HUES48 (cell line): ENCODE results near the gene WDR87.
"Not testable (repeated sequence)": the region's sequence is repeated elsewhere in the genome, so short reads cannot be mapped to it uniquely, and the experiment has no call there.

Experiments
- H3K27ac ChIP-seq: one replicate; pipeline ENCODE4 v1.7.0; 2013; ENCODE audit warnings: low read depth, low read length, inconsistent platforms
- H3K27me3 ChIP-seq: 2 replicates; pipeline ENCODE4 v1.6.1; 2013; ENCODE audit warnings: mild to moderate bottlenecking, low read length; ENCODE audit not compliant: control insufficient read depth, insufficient read depth
- H3K36me3 ChIP-seq: 2 replicates; pipeline ENCODE4 v1.6.1; 2013; ENCODE audit warnings: low read length; ENCODE audit not compliant: control insufficient read depth, insufficient read depth
- H3K4me1 ChIP-seq: 2 replicates; pipeline ENCODE4 v1.6.1; 2013; ENCODE audit warnings: mild to moderate bottlenecking, low read length; ENCODE audit not compliant: control insufficient read depth, insufficient read depth
- H3K4me3 ChIP-seq: 2 replicates; pipeline ENCODE4 v1.5.1; 2013; ENCODE audit warnings: mild to moderate bottlenecking, low read depth, low read length
- H3K9ac ChIP-seq: 2 replicates; pipeline ENCODE4 v1.6.1; 2013; ENCODE audit warnings: mild to moderate bottlenecking, low read depth, low read length, moderate library complexity
- H3K9me3 ChIP-seq: 2 replicates; pipeline ENCODE4 v1.6.1; 2013; ENCODE audit warnings: low read length; ENCODE audit not compliant: control insufficient read depth, insufficient read depth

WDR87 gene

GRCh38 chr19:37930416-37930815, 24.0 kb upstream of the WDR87 start:
- Histone ChIP-seq H3K9ac (no peak overlapping the region), H3K4me3 (no peak overlapping the region), H3K27ac (no peak overlapping the region), H3K27me3 (no peaks in the 10 kb centered on the region), H3K4me1 (peaks cover 55% of the 10 kb centered on the region), H3K9me3 (peaks cover 3% of the 10 kb centered on the region), H3K36me3 (no peaks in the 10 kb centered on the region)

- H3K4me3 ChIP-seq = peak overlapping the region; percentile 30; the same call in 1 of the 2 replicates
- peak overlapping the region; percentile 0 for H3K27ac ChIP-seq
- H3K36me3 ChIP-seq = no peaks in the 10 kb centered on the region
- no peaks in the 10 kb centered on the region for H3K27me3 ChIP-seq
- H3K9ac ChIP-seq = no peak overlapping the region
- H3K4me1 ChIP-seq = peaks cover 55% of the 10 kb centered on the region
- no peaks in the 10 kb centered on the region for H3K9me3 ChIP-seq
These were observed 23.0 kb upstream of the WDR87 start for GRCh38 chr19:37929355-37929923.

GRCh38 chr19:37928527-37929286, 22.3 kb upstream of the WDR87 start:
- Histone ChIP-seq H3K27me3 (no peaks in the 10 kb centered on the region), H3K9me3 (no peaks in the 10 kb centered on the region), H3K9ac (no peak overlapping the region), H3K4me3 (no peak overlapping the region), H3K27ac (peak overlapping the region; percentile 2), H3K36me3 (no peaks in the 10 kb centered on the region), H3K4me1 (peaks cover 48% of the 10 kb centered on the region)

GRCh38 chr19:37926711-37927110, 20.3 kb upstream of the WDR87 start:
- Histone ChIP-seq H3K27me3 (no peaks in the 10 kb centered on the region), H3K36me3 (no peaks in the 10 kb centered on the region), H3K4me1 (peaks cover 30% of the 10 kb centered on the region), H3K9ac (no peak overlapping the region), H3K9me3 (no peaks in the 10 kb centered on the region), H3K4me3 (no peak overlapping the region), H3K27ac (no peak overlapping the region)

- Histone ChIP-seq H3K27me3 (no peaks in the 10 kb centered on the region), H3K9ac (no peak overlapping the region), H3K36me3 (0 out of 2 replicates have a peak, but pooled peaks cover under 1% of the 10 kb centered on the region), H3K9me3 (no peaks in the 10 kb centered on the region), H3K4me1 (peaks cover 25% of the 10 kb centered on the region), H3K4me3 (no peak overlapping the region), H3K27ac (no peak overlapping the region)
These were observed 19.9 kb upstream of the WDR87 start for GRCh38 chr19:37926255-37926654.

GRCh38 chr19:37925212-37925611, 18.8 kb upstream of the WDR87 start:
- Histone ChIP-seq H3K9ac (no peak overlapping the region), H3K27ac (no peak overlapping the region), H3K27me3 (no peaks in the 10 kb centered on the region), H3K4me1 (peaks cover 22% of the 10 kb centered on the region), H3K36me3 (peaks cover 4% of the 10 kb centered on the region; the same call in 1 of the 2 replicates), H3K9me3 (no peaks in the 10 kb centered on the region), H3K4me3 (no peak overlapping the region)

- not testable (repeated sequence) for H3K9me3 ChIP-seq, H3K27ac ChIP-seq, H3K36me3 ChIP-seq, H3K9ac ChIP-seq, H3K27me3 ChIP-seq, H3K4me3 ChIP-seq
- H3K4me1 ChIP-seq = peaks cover 19% of the 10 kb centered on the region
These were observed 18.2 kb upstream of the WDR87 start for GRCh38 chr19:37924573-37924972.

GRCh38 chr19:37920591-37921450, 14.4 kb upstream of the WDR87 start:
- Histone ChIP-seq H3K27ac (no peak overlapping the region), H3K36me3 (peaks cover 8% of the 10 kb centered on the region; the same call in 1 of the 2 replicates), H3K9ac (no peak overlapping the region), H3K27me3 (no peaks in the 10 kb centered on the region), H3K9me3 (no peaks in the 10 kb centered on the region), H3K4me3 (no peak overlapping the region), H3K4me1 (no peaks in the 10 kb centered on the region)

- 0 out of 2 replicates have a peak, but pooled peaks cover 4% of the 10 kb centered on the region for H3K36me3 ChIP-seq
- no peak overlapping the region for H3K4me3 ChIP-seq
- 0 out of 2 replicates have a peak, but pooled peaks cover 7% of the 10 kb centered on the region for H3K4me1 ChIP-seq
- H3K9me3 ChIP-seq = no peaks in the 10 kb centered on the region
- H3K27me3 ChIP-seq = no peaks in the 10 kb centered on the region
- no peak overlapping the region for H3K27ac ChIP-seq
- no peak overlapping the region for H3K9ac ChIP-seq
These were observed 8.5 kb upstream of the WDR87 start for GRCh38 chr19:37914908-37915307.

- H3K9me3 ChIP-seq = no peaks in the 10 kb centered on the region
- H3K36me3 ChIP-seq = no peaks in the 10 kb centered on the region
- H3K4me1 ChIP-seq = peaks cover 25% of the 10 kb centered on the region
- H3K27me3 ChIP-seq = no peaks in the 10 kb centered on the region; the same call in 1 of the 2 replicates
- no peak overlapping the region for H3K4me3 ChIP-seq
- H3K9ac ChIP-seq = no peak overlapping the region
- no peak overlapping the region for H3K27ac ChIP-seq
These were observed 3.3 kb upstream of the WDR87 start for GRCh38 chr19:37909661-37910199.
